Jurkat, Clone E6-1 (cell line): Measurements from ENCODE around the gene STMP1.
A peak's percentile ranks its signal among the peaks of the same experiment; 100 is the strongest.
"Not testable (repeated sequence)": the region's sequence is repeated elsewhere in the genome, so short reads cannot be mapped to it uniquely, and the experiment has no call there.

ENCODE experiments used
- DNase-seq: peaks from one replicate; pipeline ENCODE4 v3.0.0-alpha.2; 2011; ENCODE audit warnings: low read depth, low spot score
- H3K4me3 ChIP-seq: 2 replicates; pipeline ENCODE4 v1.5.1; 2011; ENCODE audit warnings: mild to moderate bottlenecking, low read length, control low read depth, moderate library complexity

Gene STMP1

GRCh38 chr7:135661311-135662122 lies 797 bp upstream of the STMP1 start:
- peak overlapping the region; percentile 65 for H3K4me3 ChIP-seq
- DNase-seq, result no peak

GRCh38 chr7:135662123-135662372 lies 266 bp upstream of the STMP1 start:
- H3K4me3 ChIP-seq, result peak overlapping the region; percentile 65
- no peak for DNase-seq

GRCh38 chr7:135664046-135664589 lies 1.8 kb downstream of the STMP1 start:
- no peak overlapping the region for H3K4me3 ChIP-seq
- no peak for DNase-seq

GRCh38 chr7:135665042-135665441 lies 2.7 kb downstream of the STMP1 start:
- no peak overlapping the region for H3K4me3 ChIP-seq
- DNase-seq, result no peak

GRCh38 chr7:135666156-135666555 lies 3.8 kb downstream of the STMP1 start:
- H3K4me3 ChIP-seq, result no peak overlapping the region
- DNase-seq, result no peak

DNA sequence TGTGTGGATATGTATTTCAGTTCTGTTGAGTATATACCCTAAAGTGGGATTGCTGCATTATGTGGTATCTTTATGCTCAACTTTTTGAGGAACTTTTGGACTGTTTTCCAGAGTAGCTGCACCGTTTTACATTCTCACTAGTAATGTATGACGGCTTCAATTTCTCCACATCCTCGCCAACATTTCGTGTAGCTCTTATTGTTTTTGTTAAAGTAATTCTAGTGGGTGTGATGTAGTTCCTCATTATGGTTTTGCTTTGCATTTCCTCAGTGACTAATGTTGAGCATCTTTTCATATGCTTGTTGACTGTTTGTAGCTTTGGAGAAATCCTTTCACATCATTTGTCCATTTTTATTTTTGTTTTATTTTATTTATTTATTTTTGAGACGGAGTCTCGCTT lies 4.5 kb downstream of the STMP1 start:
- H3K4me3 ChIP-seq, result no peak overlapping the region
- no peak for DNase-seq

GRCh38 chr7:135667626-135668025 lies 5.3 kb downstream of the STMP1 start:
- DNase-seq, H3K4me3 ChIP-seq: not testable (repeated sequence)

- DNase-seq, H3K4me3 ChIP-seq: not testable (repeated sequence)
Measured at GRCh38 chr7:135668852-135669395, 6.6 kb downstream of the STMP1 start.

- no peak for DNase-seq
- no peak overlapping the region for H3K4me3 ChIP-seq
Measured at GRCh38 chr7:135669774-135670173, 7.5 kb downstream of the STMP1 start.

DNA sequence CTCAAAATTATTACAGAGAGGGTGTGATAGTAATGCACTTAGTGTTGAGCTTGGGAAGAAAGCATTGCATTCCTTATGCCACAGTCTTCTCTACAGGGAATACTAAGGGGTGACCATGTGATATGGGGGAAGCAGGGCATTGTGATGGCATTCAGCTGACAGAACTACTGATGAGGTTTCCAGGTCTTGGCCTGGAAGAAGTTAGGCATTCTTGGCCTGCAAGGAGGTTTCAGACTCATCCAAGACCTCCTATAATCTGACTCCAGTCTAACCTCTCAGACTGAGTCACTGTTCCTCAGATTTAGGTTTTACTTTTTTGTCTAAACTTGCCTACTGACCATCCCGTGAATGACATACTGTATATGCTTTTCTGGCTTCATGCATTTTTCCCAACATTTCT lies 7.9 kb downstream of the STMP1 start:
- no peak overlapping the region for H3K4me3 ChIP-seq
- no peak for DNase-seq

DNA sequence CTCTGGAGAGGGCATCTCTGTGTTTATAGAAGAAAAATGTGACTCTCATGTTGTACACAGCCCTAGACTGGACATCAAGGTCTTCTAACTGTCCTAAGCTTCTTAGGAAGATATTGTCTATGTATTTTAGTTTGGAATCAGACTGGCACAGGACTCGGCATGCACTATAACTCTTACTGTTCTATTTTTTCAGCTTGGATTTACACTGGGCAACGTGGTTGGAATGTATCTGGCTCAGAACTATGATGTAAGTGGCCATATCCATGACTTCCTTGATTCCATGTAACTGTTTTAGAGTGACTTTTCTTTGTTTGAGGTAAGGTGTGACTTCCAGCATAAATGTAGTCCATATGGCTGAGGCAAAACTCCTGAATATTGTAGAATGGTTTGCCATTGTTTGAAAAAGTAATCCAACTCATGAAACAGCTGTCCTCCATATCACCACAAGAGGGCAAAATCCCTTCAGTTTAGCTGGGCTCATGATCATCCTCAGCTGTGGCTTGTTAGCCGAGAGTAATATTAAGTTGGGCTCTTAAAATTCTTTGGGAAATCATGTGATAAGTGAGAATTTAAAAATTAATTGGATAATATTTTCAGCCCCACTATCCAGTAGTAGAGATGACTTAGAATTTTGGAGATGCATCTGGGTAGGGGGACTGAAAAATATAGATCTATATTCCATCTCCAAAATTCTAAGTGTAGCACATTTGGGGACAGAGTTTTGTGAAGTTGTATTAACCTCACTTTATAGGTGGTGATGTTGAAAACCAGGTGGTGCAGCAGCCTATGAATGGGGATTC lies 10.4 kb downstream of the STMP1 start:
- DNase-seq, result peak; percentile 44
- no peak overlapping the region for H3K4me3 ChIP-seq

DNA sequence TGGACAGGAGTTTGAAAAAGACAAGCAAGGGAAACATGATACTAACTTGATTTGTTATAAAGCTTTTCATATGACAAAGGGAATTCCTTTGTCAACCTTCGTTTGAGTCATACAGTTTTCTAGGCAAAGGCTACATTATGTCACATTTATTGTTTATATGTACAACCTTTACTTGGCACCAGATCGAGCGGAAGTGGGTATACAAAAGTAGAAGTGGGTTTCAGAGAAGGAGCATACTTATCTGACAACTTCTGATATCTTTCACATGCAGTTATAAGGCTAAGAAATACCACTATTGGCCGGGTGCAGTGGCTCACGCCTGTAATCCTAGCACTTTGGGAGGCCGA lies 11.0 kb downstream of the STMP1 start:
- H3K4me3 ChIP-seq, result no peak overlapping the region
- no peak for DNase-seq

GRCh38 chr7:135678612-135679575 lies 16.6 kb downstream of the STMP1 start:
- no peak overlapping the region for H3K4me3 ChIP-seq
- DNase-seq, result no peak

GRCh38 chr7:135681762-135682161 lies 19.4 kb downstream of the STMP1 start:
- no peak for DNase-seq
- no peak overlapping the region for H3K4me3 ChIP-seq

DNA sequence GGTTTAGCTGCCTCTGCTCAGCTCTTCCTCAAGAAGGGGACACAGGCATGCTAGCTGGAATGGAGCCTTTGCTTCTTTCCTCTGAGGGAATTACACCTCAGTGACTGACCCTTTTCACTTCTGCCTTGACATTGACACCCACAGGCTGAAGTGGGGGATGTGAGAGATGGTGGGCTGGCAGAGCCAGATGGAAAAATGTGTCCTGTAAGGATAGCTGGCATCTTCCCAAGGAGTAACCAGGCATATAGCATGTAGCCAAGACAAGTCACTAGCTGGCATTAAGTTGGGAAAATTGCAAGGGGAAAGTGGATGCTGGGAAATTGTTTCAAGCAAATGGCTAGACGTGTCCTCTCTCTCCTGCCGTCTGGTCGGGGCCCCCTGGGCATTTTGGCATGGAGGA lies 19.9 kb downstream of the STMP1 start:
- no peak for DNase-seq
- no peak overlapping the region for H3K4me3 ChIP-seq

GRCh38 chr7:135683609-135684008 lies 21.3 kb downstream of the STMP1 start:
- DNase-seq, result no peak
- H3K4me3 ChIP-seq, result no peak overlapping the region

GRCh38 chr7:135684136-135684535 lies 21.8 kb downstream of the STMP1 start:
- no peak for DNase-seq
- H3K4me3 ChIP-seq, result no peak overlapping the region

DNA sequence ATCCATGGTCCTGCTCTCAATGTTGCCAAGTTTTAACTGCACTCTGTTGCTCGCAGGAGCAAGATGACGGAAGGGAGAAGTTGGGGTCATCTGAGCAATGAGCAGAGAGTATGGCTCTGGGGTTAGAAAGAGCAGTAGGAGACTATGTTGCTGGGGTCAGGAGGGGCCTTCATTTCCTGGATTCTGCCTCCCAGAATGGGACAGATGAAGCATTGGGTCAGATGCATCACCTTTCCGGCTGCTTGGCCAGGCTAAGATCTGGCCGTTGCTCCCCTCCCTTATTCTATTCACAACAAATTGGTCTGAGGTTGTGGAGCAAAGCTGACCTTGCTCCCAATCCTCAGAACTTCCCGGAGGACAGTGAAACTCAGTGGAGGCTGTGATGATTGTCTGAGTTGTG lies 22.4 kb downstream of the STMP1 start:
- DNase-seq, result no peak
- H3K4me3 ChIP-seq, result no peak overlapping the region
